Neural progenitor cell (in vitro differentiated cells): ENCODE measurements around the gene NSRP1.

Experiments
- CTCF ChIP-seq: fragments of 200-600 bp; sonication (generic); IDR thresholded peaks from 2 replicates; pipeline ENCODE4 v1.5.1; 2017; ENCODE audit warnings: antibody characterized with exemption, mild to moderate bottlenecking
- EZH2 ChIP-seq: fragments of 200-600 bp; sonication (generic); IDR thresholded peaks from 2 replicates; pipeline ENCODE4 v1.6.1; 2017; ENCODE audit warnings: antibody characterized with exemption, mild to moderate bottlenecking, moderate library complexity
- EZH2phosphoT487 ChIP-seq: fragments of 200-600 bp; sonication (generic); IDR thresholded peaks from 2 replicates; pipeline ENCODE4 v1.6.1; 2017; ENCODE audit warnings: antibody characterized with exemption

GRCh38 chr17:30191072-30191471, 74.5 kb downstream of the NSRP1 start:
- no peak for TF ChIP-seq CTCF
- TF ChIP-seq EZH2phosphoT487 = no peak
- TF ChIP-seq EZH2 = no peak
